Panc1 (cell line): ENCODE measurements around the gene UBN2. TPM values are rescaled to one million over a fixed set of nuclear protein-coding genes. Genes with fewer than 3 reads are reported as not detected.

Source experiments
- ATAC-seq: fragments of 200-7000 bp; cut with Tn5 transposase; 2 replicates; pipeline ENCODE4 v1.9.1; 2020; ENCODE audit warnings: mild to moderate bottlenecking, moderate library complexity
- BruUV-seq: library from RNA; stranded (reverse); fragments of 400-500 nt; replicated peaks from 2 replicates; lab custom pipeline; 2021; lab: Mats Ljungman, UMichigan
- CTCF ChIA-PET: fragments of 300-600 bp; sonication (Branson Sonifier 250); formaldehyde crosslinking; loops from one replicate; lab custom pipeline; 2022; ENCODE audit warnings: antibody characterized with exemption; lab: Charles Lee
- POLR2A ChIA-PET: fragments of 300-600 bp; sonication (Branson Sonifier 250); formaldehyde crosslinking; loops from one replicate; lab custom pipeline; 2022; ENCODE audit warnings: antibody characterized with exemption; lab: Charles Lee
- DNase-seq: peaks from one replicate; pipeline ENCODE4 v3.0.0-alpha.2; 2010; ENCODE audit warnings: low read depth, low spot score
- H3K27ac ChIP-seq: 2 replicates; pipeline ENCODE4 v1.5.1; 2011; ENCODE audit warnings: mild to moderate bottlenecking, low read length, inconsistent platforms
- H3K27me3 ChIP-seq: fragments of 200-500 bp; sonication (Bioruptor generic); 2 replicates; pipeline ENCODE4 v1.6.0; 2014; ENCODE audit warnings: low read length, inconsistent platforms; ENCODE audit not compliant: control insufficient read depth, insufficient read depth
- H3K36me3 ChIP-seq: fragments of 200-500 bp; sonication (Bioruptor generic); 2 replicates; pipeline ENCODE4 v1.5.1; 2014; ENCODE audit warnings: inconsistent platforms, mild to moderate bottlenecking, low read length, moderate library complexity; ENCODE audit not compliant: control insufficient read depth, insufficient read depth
- H3K4me1 ChIP-seq: 2 replicates; pipeline ENCODE4 v1.5.1; 2011; ENCODE audit warnings: inconsistent platforms, mild to moderate bottlenecking, low read length, moderate library complexity; ENCODE audit not compliant: control insufficient read depth, insufficient read depth
- H3K4me3 ChIP-seq, 2 experiments: 2 replicates each; pipeline ENCODE4 v1.5.1; 2011 to 2012; ENCODE audit warnings: low read depth in 2 of 2, low read length in 2 of 2, mild to moderate bottlenecking in 2 of 2, inconsistent platforms in 1 of 2, moderate library complexity in 1 of 2
- H3K9me3 ChIP-seq: fragments of 200-500 bp; sonication (Bioruptor generic); 2 replicates; pipeline ENCODE4 v1.5.1; 2014; ENCODE audit warnings: low read depth, mild to moderate bottlenecking, inconsistent platforms, low read length, moderate library complexity; ENCODE audit not compliant: control insufficient read depth, insufficient read depth
- POLR2AphosphoS5 ChIP-seq: IDR thresholded peaks from 2 replicates; pipeline ENCODE4 v1.6.1; 2012; ENCODE audit warnings: mild to moderate bottlenecking, low read depth, low read length, moderate library complexity
- REST ChIP-seq, 2 experiments: IDR thresholded peaks; 2 replicates each; pipeline ENCODE4 v1.6.1; 2011 to 2012; ENCODE audit warnings: low read depth in 2 of 2, control low read depth in 1 of 2, low read length in 1 of 2, mild to moderate bottlenecking in 1 of 2, moderate library complexity in 1 of 2; ENCODE audit not compliant: insufficient read depth in 1 of 2
- SIN3A ChIP-seq: IDR thresholded peaks from 2 replicates; pipeline ENCODE4 v1.6.1; 2012; ENCODE audit warnings: low read depth, mild to moderate bottlenecking, low read length, moderate library complexity, borderline replicate concordance; ENCODE audit not compliant: insufficient read depth
- TCF7L2 ChIP-seq: IDR thresholded peaks from 2 replicates; pipeline ENCODE4 v1.6.1; 2011; ENCODE audit warnings: mild to moderate bottlenecking, low read depth, low read length, inconsistent platforms
- in situ Hi-C: cut with HindIII; loops from 2 replicates; pipeline ENCODE4 v1.10.0; 2016; ENCODE audit warnings: low sequenced_read_pairs, low pct_unique_long_range_greater_than_20kb
- intact Hi-C: fragments of 100-400 bp; cut with micrococcal nuclease; formaldehyde crosslinking; loops from one replicate; pipeline ENCODE4 v1.10.0; 2022; ENCODE audit not compliant: unreplicated experiment
- total RNA-seq: library from RNA; stranded (reverse); gene quantifications from one replicate; pipeline ENCODE4 v1.2.1, GENCODE V29; 2021; ENCODE audit not compliant: unreplicated experiment
- TF ChIP-seq, protein P1 (sequence below): fragments of 450-650 bp; IDR thresholded peaks from 2 replicates; pipeline ENCODE4 v1.5.1; 2017; ENCODE audit warnings: mild to moderate bottlenecking

Gene UBN2
- total RNA-seq, 1 experiment from 2014 or later: 14.0 TPM

GRCh38 chr7:139182363-139182762 is 48.7 kb upstream of the UBN2 start:
- no peak for ATAC-seq

GRCh38 chr7:139183251-139183650 is 47.8 kb upstream of the UBN2 start:
- Histone ChIP-seq H3K4me3 (no peak overlapping the region), H3K27ac (no peak overlapping the region), H3K27me3 (no peaks in the 10 kb centered on the region), H3K36me3 (no peaks in the 10 kb centered on the region), H3K9me3 (no peaks in the 10 kb centered on the region), H3K4me1 (no peaks in the 10 kb centered on the region)
- ATAC-seq (no peak), DNase-seq (no peak)
- ChIA-PET CTCF (no interaction called here), POLR2A (no interaction called here)
- in situ Hi-C loops (no loop called here), intact Hi-C loops (no loop called here)
- no TSS peak for BruUV-seq
- TF ChIP-seq POLR2AphosphoS5 (no peak), TCF7L2 (no peak), SIN3A (no peak), REST (IDR thresholded peaks at IDR 0.05; ENCODE audit: insufficient read depth in 1 of 2, low read depth in 2 of 2, low read length in 1 of 2) (no peak)
- TF ChIP-seq, protein P1, sequence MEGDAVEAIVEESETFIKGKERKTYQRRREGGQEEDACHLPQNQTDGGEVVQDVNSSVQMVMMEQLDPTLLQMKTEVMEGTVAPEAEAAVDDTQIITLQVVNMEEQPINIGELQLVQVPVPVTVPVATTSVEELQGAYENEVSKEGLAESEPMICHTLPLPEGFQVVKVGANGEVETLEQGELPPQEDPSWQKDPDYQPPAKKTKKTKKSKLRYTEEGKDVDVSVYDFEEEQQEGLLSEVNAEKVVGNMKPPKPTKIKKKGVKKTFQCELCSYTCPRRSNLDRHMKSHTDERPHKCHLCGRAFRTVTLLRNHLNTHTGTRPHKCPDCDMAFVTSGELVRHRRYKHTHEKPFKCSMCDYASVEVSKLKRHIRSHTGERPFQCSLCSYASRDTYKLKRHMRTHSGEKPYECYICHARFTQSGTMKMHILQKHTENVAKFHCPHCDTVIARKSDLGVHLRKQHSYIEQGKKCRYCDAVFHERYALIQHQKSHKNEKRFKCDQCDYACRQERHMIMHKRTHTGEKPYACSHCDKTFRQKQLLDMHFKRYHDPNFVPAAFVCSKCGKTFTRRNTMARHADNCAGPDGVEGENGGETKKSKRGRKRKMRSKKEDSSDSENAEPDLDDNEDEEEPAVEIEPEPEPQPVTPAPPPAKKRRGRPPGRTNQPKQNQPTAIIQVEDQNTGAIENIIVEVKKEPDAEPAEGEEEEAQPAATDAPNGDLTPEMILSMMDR: no peak

More at GRCh38 chr7:139182363-139182762, 48.7 kb upstream of the UBN2 start:
- POLR2A ChIA-PET: no interaction called here
- TF ChIP-seq TCF7L2 (no peak), SIN3A (no peak), REST (IDR thresholded peaks at IDR 0.05; ENCODE audit: insufficient read depth in 1 of 2, low read depth in 2 of 2, low read length in 1 of 2) (no peak), POLR2AphosphoS5 (no peak)
- TF ChIP-seq, protein P1: no peak
- CTCF ChIA-PET: no interaction called here
- in situ Hi-C loops (no loop called here), intact Hi-C loops (no loop called here)
- Histone ChIP-seq H3K9me3 (no peaks in the 10 kb centered on the region), H3K27me3 (no peaks in the 10 kb centered on the region), H3K27ac (no peak overlapping the region), H3K4me3 (no peak overlapping the region), H3K36me3 (no peaks in the 10 kb centered on the region), H3K4me1 (no peaks in the 10 kb centered on the region)
- DNase-seq: no peak
- no TSS peak for BruUV-seq
